PC-9 (cell line): ENCODE measurements around the gene FAM227A. TPM values are rescaled to one million over a fixed set of nuclear protein-coding genes. Genes with fewer than 3 reads are reported as not detected.

Source experiments
- BruUV-seq: library from RNA; stranded (reverse); fragments of 400-500 nt; replicated peaks from 2 replicates; lab custom pipeline; 2021; lab: Mats Ljungman, UMichigan
- CTCF ChIA-PET: fragments of 300-600 bp; sonication (Branson Sonifier 250); formaldehyde crosslinking; loops from one replicate; lab custom pipeline; 2022; ENCODE audit warnings: antibody characterized with exemption; lab: Charles Lee
- POLR2A ChIA-PET: fragments of 300-600 bp; sonication (Branson Sonifier 250); formaldehyde crosslinking; loops from one replicate; lab custom pipeline; 2022; ENCODE audit warnings: antibody characterized with exemption; ENCODE audit not compliant: unreplicated experiment; lab: Charles Lee
- DNase-seq, 2 experiments: peaks; one replicate each; pipeline versions ENCODE4 v3.0.0 to v3.0.0-alpha.2; 2015 to 2022; ENCODE audit warnings: mixed read lengths in 1 of 2
- H2AFZ ChIP-seq: fragments of 200-600 bp; sonication (generic); 2 replicates; pipeline ENCODE4 v1.8.1; 2017; ENCODE audit warnings: antibody characterized with exemption
- H3F3A ChIP-seq: fragments of 200-600 bp; sonication (generic); 2 replicates; pipeline ENCODE4 v1.8.1; 2017; ENCODE audit warnings: antibody characterized with exemption, mild to moderate bottlenecking, low read depth; ENCODE audit not compliant: insufficient read depth
- H3K27ac ChIP-seq: fragments of 200-600 bp; sonication (generic); 2 replicates; pipeline ENCODE4 v1.6.1; 2016; ENCODE audit warnings: mixed run types
- H3K27me3 ChIP-seq: fragments of 200-600 bp; sonication (generic); 2 replicates; pipeline ENCODE4 v1.6.1; 2016; ENCODE audit warnings: low read depth, mixed run types; ENCODE audit not compliant: insufficient read depth
- H3K36me3 ChIP-seq: fragments of 200-600 bp; sonication (generic); 2 replicates; pipeline ENCODE4 v1.6.1; 2016; ENCODE audit warnings: low read depth, mixed run types
- H3K4me1 ChIP-seq: fragments of 200-600 bp; sonication (generic); replicated peaks from 2 replicates; pipeline ENCODE4 v1.6.1; 2016; ENCODE audit warnings: mixed run types; ENCODE audit not compliant: insufficient read depth
- H3K4me2 ChIP-seq: fragments of 200-600 bp; sonication (generic); 2 replicates; pipeline ENCODE4 v1.6.1; 2017; ENCODE audit warnings: mixed run types
- H3K4me3 ChIP-seq: fragments of 200-600 bp; sonication (generic); 2 replicates; pipeline ENCODE4 v1.6.1; 2016; ENCODE audit warnings: mixed run types
- H3K79me2 ChIP-seq: fragments of 200-600 bp; sonication (generic); 2 replicates; pipeline ENCODE4 v1.6.1; 2017; ENCODE audit warnings: low read depth, mixed run types
- H3K9me2 ChIP-seq: fragments of 200-600 bp; sonication (generic); 2 replicates; pipeline ENCODE4 v1.8.1; 2017; ENCODE audit warnings: mild to moderate bottlenecking; ENCODE audit not compliant: insufficient read depth
- H3K9me3 ChIP-seq: fragments of 200-600 bp; sonication (generic); 2 replicates; pipeline ENCODE4 v1.8.1; 2016; ENCODE audit warnings: low read depth; ENCODE audit not compliant: insufficient read depth
- H4K20me1 ChIP-seq: fragments of 200-600 bp; sonication (generic); 2 replicates; pipeline ENCODE4 v1.8.1; 2017; ENCODE audit not compliant: insufficient read depth
- EZH2 ChIP-seq: fragments of 200-600 bp; sonication (generic); IDR thresholded peaks from 2 replicates; pipeline ENCODE4 v1.8.0; 2017; ENCODE audit warnings: antibody characterized with exemption, low read depth
- intact Hi-C: fragments of 100-400 bp; cut with micrococcal nuclease; formaldehyde crosslinking; loops from one replicate; pipeline ENCODE4 v1.10.0; 2022; ENCODE audit not compliant: unreplicated experiment
- total RNA-seq: library from RNA; stranded (reverse); gene quantifications from 2 replicates; pipeline ENCODE4 v1.2.3, GENCODE V29; 2021
- TF ChIP-seq, protein P1 (sequence below): fragments of 200-600 bp; sonication (generic); conservative IDR thresholded peaks from 2 replicates; pipeline ENCODE4 v1.6.1; 2017; ENCODE audit warnings: mixed run types, antibody characterized with exemption, mild to moderate bottlenecking, moderate library complexity

The FAM227A gene
- total RNA-seq, 1 experiment from 2014 or later, result 9.8 TPM

GRCh38 chr22:38696606-38697424 is 40.6 kb upstream of the FAM227A start:
- CTCF ChIA-PET, result interaction anchor here (0.7 kb wide), 1 partner anchor 121 kb away, joined by 3 read pairs; no protein-coding TSS in a partner anchor
- Histone ChIP-seq H3K4me2 (peak overlapping the region; percentile 92), H3K27ac (peak overlapping the region; percentile 88), H2AFZ (no peak overlapping the region), H3K27me3 (no peaks in the 10 kb centered on the region), H3K4me1 (peaks cover 56% of the 10 kb centered on the region), H3K36me3 (peaks cover 43% of the 10 kb centered on the region; the same call in 1 of the 2 replicates), H3F3A (peaks cover 61% of the 10 kb centered on the region), H3K79me2 (peaks cover 81% of the 10 kb centered on the region), H3K4me3 (peak overlapping the region; percentile 82), H3K9me3 (no peaks in the 10 kb centered on the region), H4K20me1 (peaks cover 14% of the 10 kb centered on the region; the same call in 1 of the 2 replicates), H3K9me2 (no peaks in the 10 kb centered on the region)
- intact Hi-C loops, result loop anchor here (2.0 kb wide), 1 partner anchor 58 kb away; the partner anchor contains the start of gene SUN2
- no TSS peak for BruUV-seq
- DNase-seq, result peak; percentile 64 to 89
- TF ChIP-seq, protein P1, sequence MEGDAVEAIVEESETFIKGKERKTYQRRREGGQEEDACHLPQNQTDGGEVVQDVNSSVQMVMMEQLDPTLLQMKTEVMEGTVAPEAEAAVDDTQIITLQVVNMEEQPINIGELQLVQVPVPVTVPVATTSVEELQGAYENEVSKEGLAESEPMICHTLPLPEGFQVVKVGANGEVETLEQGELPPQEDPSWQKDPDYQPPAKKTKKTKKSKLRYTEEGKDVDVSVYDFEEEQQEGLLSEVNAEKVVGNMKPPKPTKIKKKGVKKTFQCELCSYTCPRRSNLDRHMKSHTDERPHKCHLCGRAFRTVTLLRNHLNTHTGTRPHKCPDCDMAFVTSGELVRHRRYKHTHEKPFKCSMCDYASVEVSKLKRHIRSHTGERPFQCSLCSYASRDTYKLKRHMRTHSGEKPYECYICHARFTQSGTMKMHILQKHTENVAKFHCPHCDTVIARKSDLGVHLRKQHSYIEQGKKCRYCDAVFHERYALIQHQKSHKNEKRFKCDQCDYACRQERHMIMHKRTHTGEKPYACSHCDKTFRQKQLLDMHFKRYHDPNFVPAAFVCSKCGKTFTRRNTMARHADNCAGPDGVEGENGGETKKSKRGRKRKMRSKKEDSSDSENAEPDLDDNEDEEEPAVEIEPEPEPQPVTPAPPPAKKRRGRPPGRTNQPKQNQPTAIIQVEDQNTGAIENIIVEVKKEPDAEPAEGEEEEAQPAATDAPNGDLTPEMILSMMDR, result no peak
- no peak for TF ChIP-seq EZH2
- POLR2A ChIA-PET, result interaction anchor here (0.6 to 1.6 kb wide), 8 partner anchors 9 to 697 kb away, joined by 3 to 12 read pairs (median 5); partner anchors contain the start of genes GTPBP1 and TOMM22

- Histone ChIP-seq H3K9me2 (no peaks in the 10 kb centered on the region), H3K4me1 (peaks cover 52% of the 10 kb centered on the region), H3K27me3 (no peaks in the 10 kb centered on the region), H2AFZ (no peak overlapping the region), H3K9me3 (no peaks in the 10 kb centered on the region), H3F3A (peaks cover 58% of the 10 kb centered on the region), H3K27ac (peak overlapping the region; percentile 88), H3K79me2 (peaks cover 93% of the 10 kb centered on the region), H3K36me3 (peaks cover 50% of the 10 kb centered on the region), H3K4me2 (peak overlapping the region; percentile 92), H4K20me1 (peaks cover 14% of the 10 kb centered on the region; the same call in 1 of the 2 replicates), H3K4me3 (peak overlapping the region; percentile 27; the same call in 1 of the 2 replicates)
- peak in 1 of 2 experiments; percentile 94 for DNase-seq
- intact Hi-C loops, result no loop called here
- no TSS peak for BruUV-seq
- ChIA-PET CTCF (interaction anchor here (0.6 to 2.9 kb wide), 3 partner anchors 13 to 1063 kb away, joined by 3 to 16 read pairs (median 4); partner anchors contain the start of gene TOMM22), POLR2A (interaction anchor here (0.6 to 1.3 kb wide), 10 partner anchors 11 to 822 kb away, joined by 3 to 22 read pairs (median 4); partner anchors contain the start of gene GTPBP1)
- TF ChIP-seq, protein P1, result no peak
- TF ChIP-seq EZH2, result no peak
These were observed 38.7 kb upstream of the FAM227A start for GRCh38 chr22:38694940-38695339.

GRCh38 chr22:38694049-38694448 is 37.9 kb upstream of the FAM227A start:
- Histone ChIP-seq H3K9me2 (no peaks in the 10 kb centered on the region), H3K4me2 (peak overlapping the region; percentile 92), H3K4me3 (no peak overlapping the region), H3K27ac (peak overlapping the region; percentile 88), H3K36me3 (peaks cover 54% of the 10 kb centered on the region), H4K20me1 (peaks cover 14% of the 10 kb centered on the region; the same call in 1 of the 2 replicates), H3K9me3 (no peaks in the 10 kb centered on the region), H3F3A (peaks cover 61% of the 10 kb centered on the region), H3K27me3 (no peaks in the 10 kb centered on the region), H2AFZ (no peak overlapping the region), H3K79me2 (peaks cover 93% of the 10 kb centered on the region), H3K4me1 (peaks cover 52% of the 10 kb centered on the region)
- CTCF ChIA-PET, result interaction anchor here (2.9 kb wide), 1 partner anchor 12 kb away, joined by 16 read pairs; the partner anchor contains the start of gene TOMM22
- intact Hi-C loops, result no loop called here
- TF ChIP-seq, protein P1, result no peak
- TF ChIP-seq EZH2, result no peak
- no TSS peak for BruUV-seq
- no peak for DNase-seq
- POLR2A ChIA-PET, result no interaction called here
